ENCODE measurements around the gene ERCC1.

DNA sequence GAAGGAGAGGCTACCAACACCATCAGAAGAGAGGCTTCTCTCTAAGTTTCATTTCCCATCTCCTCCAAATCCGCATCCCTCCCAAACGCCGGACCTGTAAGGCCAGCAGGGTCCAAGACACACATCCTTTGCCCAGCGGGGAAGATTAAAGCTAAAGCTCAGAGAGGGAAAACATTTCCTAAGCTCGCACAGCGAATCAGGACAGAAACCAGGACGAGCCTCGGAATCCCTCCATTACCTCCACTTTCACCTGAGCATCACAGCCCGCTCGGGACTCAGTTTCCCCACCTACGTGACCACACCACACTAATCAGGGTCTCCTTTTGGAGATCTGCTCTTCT is 43.4 kb upstream of the ERCC1 start:
- TF ChIP-seq, protein P1, sequence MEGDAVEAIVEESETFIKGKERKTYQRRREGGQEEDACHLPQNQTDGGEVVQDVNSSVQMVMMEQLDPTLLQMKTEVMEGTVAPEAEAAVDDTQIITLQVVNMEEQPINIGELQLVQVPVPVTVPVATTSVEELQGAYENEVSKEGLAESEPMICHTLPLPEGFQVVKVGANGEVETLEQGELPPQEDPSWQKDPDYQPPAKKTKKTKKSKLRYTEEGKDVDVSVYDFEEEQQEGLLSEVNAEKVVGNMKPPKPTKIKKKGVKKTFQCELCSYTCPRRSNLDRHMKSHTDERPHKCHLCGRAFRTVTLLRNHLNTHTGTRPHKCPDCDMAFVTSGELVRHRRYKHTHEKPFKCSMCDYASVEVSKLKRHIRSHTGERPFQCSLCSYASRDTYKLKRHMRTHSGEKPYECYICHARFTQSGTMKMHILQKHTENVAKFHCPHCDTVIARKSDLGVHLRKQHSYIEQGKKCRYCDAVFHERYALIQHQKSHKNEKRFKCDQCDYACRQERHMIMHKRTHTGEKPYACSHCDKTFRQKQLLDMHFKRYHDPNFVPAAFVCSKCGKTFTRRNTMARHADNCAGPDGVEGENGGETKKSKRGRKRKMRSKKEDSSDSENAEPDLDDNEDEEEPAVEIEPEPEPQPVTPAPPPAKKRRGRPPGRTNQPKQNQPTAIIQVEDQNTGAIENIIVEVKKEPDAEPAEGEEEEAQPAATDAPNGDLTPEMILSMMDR (IDR thresholded peaks at IDR 0.05; ENCODE audit: low read depth, low read length, poor library complexity, severe bottlenecking): no peak
- TF ChIP-seq EZH2phosphoT487 (IDR thresholded peaks at IDR 0.05; ENCODE audit: borderline replicate concordance, low read length): no peak

Data from DOHH2 (cell line).